ENCODE results near the gene SCLY. TPM values are rescaled to one million over a fixed set of nuclear protein-coding genes. Genes with fewer than 3 reads are reported as not detected.

The SCLY gene
- total RNA-seq, 1 experiment from 2014 or later = 21.7 TPM

DNA sequence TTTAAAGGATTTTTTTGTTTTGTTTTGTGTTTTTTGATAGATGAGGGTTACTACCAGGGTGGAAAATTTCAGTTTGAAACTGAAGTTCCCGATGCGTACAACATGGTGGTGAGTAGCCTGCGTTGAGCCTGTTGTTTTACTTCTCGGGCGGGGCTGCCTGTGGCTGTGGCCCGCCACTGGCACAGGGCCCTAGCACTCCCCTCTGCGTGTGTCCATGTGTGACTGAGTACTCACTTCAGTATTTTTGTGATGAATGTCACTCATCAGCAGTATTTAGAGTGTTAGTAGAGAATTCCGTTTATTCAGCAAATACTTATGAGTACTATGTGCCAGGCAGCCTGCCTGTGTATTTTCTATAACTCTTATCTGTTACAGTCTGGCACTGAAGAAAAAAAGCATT, 44.3 kb upstream of the SCLY start:
- Histone ChIP-seq H3K36me3 (ENCODE audit: control insufficient read depth, insufficient read depth, low read length) (no peaks in the 10 kb centered on the region), H3K4me3 (ENCODE audit: low read depth, low read length) (no peak overlapping the region), H3K27me3 (replicated peaks; ENCODE audit: control insufficient read depth, insufficient read depth, low read length) (no peaks in the 10 kb centered on the region), H3K4me1 (no peaks in the 10 kb centered on the region), H3K9me3 (no peaks in the 10 kb centered on the region)
- Mint-ChIP-seq H3K4me3 (ENCODE audit: unreplicated experiment) (no peak overlapping the region), H3K4me1 (ENCODE audit: low read depth, unreplicated experiment) (no peaks in the 10 kb centered on the region), H3K9me3 (ENCODE audit: unreplicated experiment) (no peaks in the 10 kb centered on the region), H3K27ac (ENCODE audit: unreplicated experiment) (no peak overlapping the region), H3K27me3 (ENCODE audit: insufficient read depth, unreplicated experiment) (no peaks in the 10 kb centered on the region), H3K36me3 (ENCODE audit: insufficient read depth, unreplicated experiment) (peaks cover 6% of the 10 kb centered on the region)
- CTCF ChIA-PET = no interaction called here
- TF ChIP-seq, protein P1, sequence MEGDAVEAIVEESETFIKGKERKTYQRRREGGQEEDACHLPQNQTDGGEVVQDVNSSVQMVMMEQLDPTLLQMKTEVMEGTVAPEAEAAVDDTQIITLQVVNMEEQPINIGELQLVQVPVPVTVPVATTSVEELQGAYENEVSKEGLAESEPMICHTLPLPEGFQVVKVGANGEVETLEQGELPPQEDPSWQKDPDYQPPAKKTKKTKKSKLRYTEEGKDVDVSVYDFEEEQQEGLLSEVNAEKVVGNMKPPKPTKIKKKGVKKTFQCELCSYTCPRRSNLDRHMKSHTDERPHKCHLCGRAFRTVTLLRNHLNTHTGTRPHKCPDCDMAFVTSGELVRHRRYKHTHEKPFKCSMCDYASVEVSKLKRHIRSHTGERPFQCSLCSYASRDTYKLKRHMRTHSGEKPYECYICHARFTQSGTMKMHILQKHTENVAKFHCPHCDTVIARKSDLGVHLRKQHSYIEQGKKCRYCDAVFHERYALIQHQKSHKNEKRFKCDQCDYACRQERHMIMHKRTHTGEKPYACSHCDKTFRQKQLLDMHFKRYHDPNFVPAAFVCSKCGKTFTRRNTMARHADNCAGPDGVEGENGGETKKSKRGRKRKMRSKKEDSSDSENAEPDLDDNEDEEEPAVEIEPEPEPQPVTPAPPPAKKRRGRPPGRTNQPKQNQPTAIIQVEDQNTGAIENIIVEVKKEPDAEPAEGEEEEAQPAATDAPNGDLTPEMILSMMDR (IDR thresholded peaks at IDR 0.05; ENCODE audit: insufficient read depth in 1 of 2, low read depth in 1 of 2, low read length in 1 of 2, severe bottlenecking in 1 of 2, unreplicated experiment in 1 of 2) = no peak
- no TSS peak for BruUV-seq (replicated peaks)
- no peak for DNase-seq
- POLR2A ChIA-PET = no interaction called here
- intact Hi-C loops (cut with micrococcal nuclease; ENCODE audit: unreplicated experiment) = no loop called here

DNA sequence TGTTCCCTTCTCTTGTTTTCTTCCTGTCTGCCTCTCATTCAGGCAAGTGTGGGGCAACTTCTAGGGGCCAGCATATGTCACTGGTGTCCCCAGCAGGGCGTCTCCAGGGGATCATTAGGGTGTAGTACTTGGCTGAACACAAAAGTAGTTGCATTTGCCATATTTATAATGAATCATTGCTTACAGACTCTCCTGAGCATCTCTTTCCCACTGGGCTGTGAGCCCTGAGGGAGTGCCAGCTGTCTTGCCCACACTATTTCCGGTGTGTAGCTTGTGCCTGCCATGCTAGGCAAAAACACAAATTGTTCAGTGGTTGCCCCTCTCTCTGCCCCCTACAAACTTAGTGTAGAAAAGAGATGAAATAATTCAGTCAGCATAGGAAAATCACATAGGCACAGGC, 40.8 kb upstream of the SCLY start:
- Histone ChIP-seq H3K9me3 (no peaks in the 10 kb centered on the region), H3K4me1 (no peaks in the 10 kb centered on the region), H3K36me3 (ENCODE audit: control insufficient read depth, insufficient read depth, low read length) (no peaks in the 10 kb centered on the region), H3K4me3 (ENCODE audit: low read depth, low read length) (no peak overlapping the region), H3K27me3 (replicated peaks; ENCODE audit: control insufficient read depth, insufficient read depth, low read length) (no peaks in the 10 kb centered on the region)
- POLR2A ChIA-PET = no interaction called here
- no TSS peak for BruUV-seq (replicated peaks)
- H3K4me1 Mint-ChIP-seq (ENCODE audit: low read depth, unreplicated experiment) = no peaks in the 10 kb centered on the region
- H3K27me3 Mint-ChIP-seq (ENCODE audit: insufficient read depth, unreplicated experiment) = no peaks in the 10 kb centered on the region
- no peak overlapping the region for H3K27ac Mint-ChIP-seq (ENCODE audit: unreplicated experiment)
- DNase-seq = no peak
- TF ChIP-seq, protein P1 (IDR thresholded peaks at IDR 0.05; ENCODE audit: insufficient read depth in 1 of 2, low read depth in 1 of 2, low read length in 1 of 2, severe bottlenecking in 1 of 2, unreplicated experiment in 1 of 2) = no peak
- intact Hi-C loops (cut with micrococcal nuclease; ENCODE audit: unreplicated experiment) = no loop called here
- no peaks in the 10 kb centered on the region for H3K9me3 Mint-ChIP-seq (ENCODE audit: unreplicated experiment)
- peaks cover 10% of the 10 kb centered on the region for H3K36me3 Mint-ChIP-seq (ENCODE audit: insufficient read depth, unreplicated experiment)
- H3K4me3 Mint-ChIP-seq (ENCODE audit: unreplicated experiment) = no peak overlapping the region
- CTCF ChIA-PET = no interaction called here

DNA sequence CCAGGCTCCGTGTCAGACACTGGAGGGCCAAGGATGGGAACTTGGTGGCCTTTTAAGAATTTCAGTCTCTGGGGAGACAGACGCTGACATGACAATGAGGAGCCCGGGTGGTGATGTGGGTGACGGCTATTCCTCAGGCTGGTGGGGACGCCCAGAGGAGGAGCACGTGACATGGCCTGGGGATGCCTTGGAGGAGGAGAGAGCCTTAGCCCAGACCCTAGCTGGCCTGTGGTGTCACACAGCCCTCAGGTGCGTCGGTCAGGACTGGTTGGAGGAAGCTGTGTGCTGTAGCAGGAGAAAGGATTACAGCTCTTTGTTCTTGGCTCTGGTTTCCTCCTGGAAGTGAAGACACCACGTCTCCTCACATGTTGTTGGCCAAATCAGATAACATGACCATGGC, 40.0 kb upstream of the SCLY start:
- ChIA-PET POLR2A (no interaction called here), CTCF (no interaction called here)
- no peaks in the 10 kb centered on the region for H3K9me3 Mint-ChIP-seq (ENCODE audit: unreplicated experiment)
- Histone ChIP-seq H3K9me3 (no peaks in the 10 kb centered on the region), H3K4me3 (ENCODE audit: low read depth, low read length) (no peak overlapping the region), H3K4me1 (no peaks in the 10 kb centered on the region), H3K27me3 (replicated peaks; ENCODE audit: control insufficient read depth, insufficient read depth, low read length) (no peaks in the 10 kb centered on the region), H3K36me3 (ENCODE audit: control insufficient read depth, insufficient read depth, low read length) (no peaks in the 10 kb centered on the region)
- TF ChIP-seq, protein P1 (IDR thresholded peaks at IDR 0.05; ENCODE audit: insufficient read depth in 1 of 2, low read depth in 1 of 2, low read length in 1 of 2, severe bottlenecking in 1 of 2, unreplicated experiment in 1 of 2) = no peak
- peaks cover 10% of the 10 kb centered on the region for H3K36me3 Mint-ChIP-seq (ENCODE audit: insufficient read depth, unreplicated experiment)
- H3K27ac Mint-ChIP-seq (ENCODE audit: unreplicated experiment) = no peak overlapping the region
- BruUV-seq (replicated peaks) = no TSS peak
- DNase-seq = no peak
- no peaks in the 10 kb centered on the region for H3K27me3 Mint-ChIP-seq (ENCODE audit: insufficient read depth, unreplicated experiment)
- no peaks in the 10 kb centered on the region for H3K4me1 Mint-ChIP-seq (ENCODE audit: low read depth, unreplicated experiment)
- H3K4me3 Mint-ChIP-seq (ENCODE audit: unreplicated experiment) = no peak overlapping the region
- intact Hi-C loops (cut with micrococcal nuclease; ENCODE audit: unreplicated experiment) = no loop called here

All from Caco-2 (cell line).